ENCODE data around the gene GPS2.

GRCh38 chr17:7346761-7347614 lies 31.8 kb upstream of the GPS2 start:
- TF ChIP-seq CTCF (optimal IDR thresholded peaks at IDR 0.05 in 1 of 3, IDR thresholded peaks at IDR 0.05 in 1 of 3, conservative IDR thresholded peaks at IDR 0.05 in 1 of 3; ENCODE audit: extremely low read depth in 1 of 3, insufficient read depth in 2 of 3, low read length in 3 of 3) (peak in 1 of 3 experiments; percentile 25), EZH2 (IDR thresholded peaks at IDR 0.05; ENCODE audit: low read length) (no peak)

Data from keratinocyte (primary cell).